ENCODE data around the gene COL23A1.

DNA sequence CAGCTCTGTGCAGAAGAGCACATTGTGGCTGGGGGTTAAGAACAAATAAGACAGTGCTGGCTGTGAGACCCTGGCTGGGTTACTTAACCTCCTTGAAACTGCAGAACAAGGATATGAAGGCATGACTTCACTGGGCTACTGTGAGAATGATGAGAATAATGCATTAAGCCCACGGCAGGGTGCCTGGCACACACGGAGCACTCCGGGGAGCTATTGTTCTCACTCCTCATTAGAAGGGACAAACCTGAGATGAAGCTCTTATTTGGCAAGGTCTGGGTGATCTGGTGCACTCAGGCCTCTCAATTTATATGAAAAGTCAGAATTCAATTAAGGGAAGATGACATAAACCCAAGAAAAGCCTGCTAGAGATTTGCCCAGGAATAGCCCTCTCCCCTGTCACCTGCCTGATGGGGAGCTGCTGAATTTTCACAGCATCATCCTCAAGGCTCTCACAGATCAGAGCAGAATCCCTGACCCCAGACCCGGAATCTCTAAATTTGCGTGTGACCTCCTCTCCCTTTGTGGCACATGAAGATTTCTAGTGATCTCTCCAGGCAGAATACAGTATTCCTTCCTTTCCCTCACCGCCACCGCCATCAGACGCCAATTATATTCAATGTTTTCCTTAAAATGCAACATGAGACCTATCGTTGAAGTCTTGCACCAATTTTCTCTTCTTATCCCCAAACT lies 102.1 kb downstream of the COL23A1 start:
- TF ChIP-seq JUNB (IDR thresholded peaks at IDR 0.05; ENCODE audit: unreplicated experiment) (no peak), EZH2 (IDR thresholded peaks at IDR 0.05; ENCODE audit: low read depth, unreplicated experiment) (no peak), NANOG (IDR thresholded peaks at IDR 0.05; ENCODE audit: borderline replicate concordance) (no peak), CREB1 (CRISPR knock-in tag; IDR thresholded peaks at IDR 0.05; ENCODE audit: low read depth) (no peak), STAT1 (IDR thresholded peaks at IDR 0.05; ENCODE audit: unreplicated experiment) (no peak), POLR2AphosphoS5 (IDR thresholded peaks at IDR 0.05; ENCODE audit: low read depth) (no peak), EZH2phosphoT487 (IDR thresholded peaks at IDR 0.05; ENCODE audit: unreplicated experiment) (no peak)
- TF ChIP-seq, protein P1, sequence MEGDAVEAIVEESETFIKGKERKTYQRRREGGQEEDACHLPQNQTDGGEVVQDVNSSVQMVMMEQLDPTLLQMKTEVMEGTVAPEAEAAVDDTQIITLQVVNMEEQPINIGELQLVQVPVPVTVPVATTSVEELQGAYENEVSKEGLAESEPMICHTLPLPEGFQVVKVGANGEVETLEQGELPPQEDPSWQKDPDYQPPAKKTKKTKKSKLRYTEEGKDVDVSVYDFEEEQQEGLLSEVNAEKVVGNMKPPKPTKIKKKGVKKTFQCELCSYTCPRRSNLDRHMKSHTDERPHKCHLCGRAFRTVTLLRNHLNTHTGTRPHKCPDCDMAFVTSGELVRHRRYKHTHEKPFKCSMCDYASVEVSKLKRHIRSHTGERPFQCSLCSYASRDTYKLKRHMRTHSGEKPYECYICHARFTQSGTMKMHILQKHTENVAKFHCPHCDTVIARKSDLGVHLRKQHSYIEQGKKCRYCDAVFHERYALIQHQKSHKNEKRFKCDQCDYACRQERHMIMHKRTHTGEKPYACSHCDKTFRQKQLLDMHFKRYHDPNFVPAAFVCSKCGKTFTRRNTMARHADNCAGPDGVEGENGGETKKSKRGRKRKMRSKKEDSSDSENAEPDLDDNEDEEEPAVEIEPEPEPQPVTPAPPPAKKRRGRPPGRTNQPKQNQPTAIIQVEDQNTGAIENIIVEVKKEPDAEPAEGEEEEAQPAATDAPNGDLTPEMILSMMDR (conservative IDR thresholded peaks at IDR 0.05; ENCODE audit: low read depth in 2 of 2), result no peak
- TF ChIP-seq, protein P2, sequence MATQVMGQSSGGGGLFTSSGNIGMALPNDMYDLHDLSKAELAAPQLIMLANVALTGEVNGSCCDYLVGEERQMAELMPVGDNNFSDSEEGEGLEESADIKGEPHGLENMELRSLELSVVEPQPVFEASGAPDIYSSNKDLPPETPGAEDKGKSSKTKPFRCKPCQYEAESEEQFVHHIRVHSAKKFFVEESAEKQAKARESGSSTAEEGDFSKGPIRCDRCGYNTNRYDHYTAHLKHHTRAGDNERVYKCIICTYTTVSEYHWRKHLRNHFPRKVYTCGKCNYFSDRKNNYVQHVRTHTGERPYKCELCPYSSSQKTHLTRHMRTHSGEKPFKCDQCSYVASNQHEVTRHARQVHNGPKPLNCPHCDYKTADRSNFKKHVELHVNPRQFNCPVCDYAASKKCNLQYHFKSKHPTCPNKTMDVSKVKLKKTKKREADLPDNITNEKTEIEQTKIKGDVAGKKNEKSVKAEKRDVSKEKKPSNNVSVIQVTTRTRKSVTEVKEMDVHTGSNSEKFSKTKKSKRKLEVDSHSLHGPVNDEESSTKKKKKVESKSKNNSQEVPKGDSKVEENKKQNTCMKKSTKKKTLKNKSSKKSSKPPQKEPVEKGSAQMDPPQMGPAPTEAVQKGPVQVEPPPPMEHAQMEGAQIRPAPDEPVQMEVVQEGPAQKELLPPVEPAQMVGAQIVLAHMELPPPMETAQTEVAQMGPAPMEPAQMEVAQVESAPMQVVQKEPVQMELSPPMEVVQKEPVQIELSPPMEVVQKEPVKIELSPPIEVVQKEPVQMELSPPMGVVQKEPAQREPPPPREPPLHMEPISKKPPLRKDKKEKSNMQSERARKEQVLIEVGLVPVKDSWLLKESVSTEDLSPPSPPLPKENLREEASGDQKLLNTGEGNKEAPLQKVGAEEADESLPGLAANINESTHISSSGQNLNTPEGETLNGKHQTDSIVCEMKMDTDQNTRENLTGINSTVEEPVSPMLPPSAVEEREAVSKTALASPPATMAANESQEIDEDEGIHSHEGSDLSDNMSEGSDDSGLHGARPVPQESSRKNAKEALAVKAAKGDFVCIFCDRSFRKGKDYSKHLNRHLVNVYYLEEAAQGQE (IDR thresholded peaks at IDR 0.05; ENCODE audit: unreplicated experiment), result no peak
- TF ChIP-seq, protein P3, sequence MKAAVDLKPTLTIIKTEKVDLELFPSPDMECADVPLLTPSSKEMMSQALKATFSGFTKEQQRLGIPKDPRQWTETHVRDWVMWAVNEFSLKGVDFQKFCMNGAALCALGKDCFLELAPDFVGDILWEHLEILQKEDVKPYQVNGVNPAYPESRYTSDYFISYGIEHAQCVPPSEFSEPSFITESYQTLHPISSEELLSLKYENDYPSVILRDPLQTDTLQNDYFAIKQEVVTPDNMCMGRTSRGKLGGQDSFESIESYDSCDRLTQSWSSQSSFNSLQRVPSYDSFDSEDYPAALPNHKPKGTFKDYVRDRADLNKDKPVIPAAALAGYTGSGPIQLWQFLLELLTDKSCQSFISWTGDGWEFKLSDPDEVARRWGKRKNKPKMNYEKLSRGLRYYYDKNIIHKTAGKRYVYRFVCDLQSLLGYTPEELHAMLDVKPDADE (IDR thresholded peaks at IDR 0.05), result no peak
- TF ChIP-seq, protein P4, sequence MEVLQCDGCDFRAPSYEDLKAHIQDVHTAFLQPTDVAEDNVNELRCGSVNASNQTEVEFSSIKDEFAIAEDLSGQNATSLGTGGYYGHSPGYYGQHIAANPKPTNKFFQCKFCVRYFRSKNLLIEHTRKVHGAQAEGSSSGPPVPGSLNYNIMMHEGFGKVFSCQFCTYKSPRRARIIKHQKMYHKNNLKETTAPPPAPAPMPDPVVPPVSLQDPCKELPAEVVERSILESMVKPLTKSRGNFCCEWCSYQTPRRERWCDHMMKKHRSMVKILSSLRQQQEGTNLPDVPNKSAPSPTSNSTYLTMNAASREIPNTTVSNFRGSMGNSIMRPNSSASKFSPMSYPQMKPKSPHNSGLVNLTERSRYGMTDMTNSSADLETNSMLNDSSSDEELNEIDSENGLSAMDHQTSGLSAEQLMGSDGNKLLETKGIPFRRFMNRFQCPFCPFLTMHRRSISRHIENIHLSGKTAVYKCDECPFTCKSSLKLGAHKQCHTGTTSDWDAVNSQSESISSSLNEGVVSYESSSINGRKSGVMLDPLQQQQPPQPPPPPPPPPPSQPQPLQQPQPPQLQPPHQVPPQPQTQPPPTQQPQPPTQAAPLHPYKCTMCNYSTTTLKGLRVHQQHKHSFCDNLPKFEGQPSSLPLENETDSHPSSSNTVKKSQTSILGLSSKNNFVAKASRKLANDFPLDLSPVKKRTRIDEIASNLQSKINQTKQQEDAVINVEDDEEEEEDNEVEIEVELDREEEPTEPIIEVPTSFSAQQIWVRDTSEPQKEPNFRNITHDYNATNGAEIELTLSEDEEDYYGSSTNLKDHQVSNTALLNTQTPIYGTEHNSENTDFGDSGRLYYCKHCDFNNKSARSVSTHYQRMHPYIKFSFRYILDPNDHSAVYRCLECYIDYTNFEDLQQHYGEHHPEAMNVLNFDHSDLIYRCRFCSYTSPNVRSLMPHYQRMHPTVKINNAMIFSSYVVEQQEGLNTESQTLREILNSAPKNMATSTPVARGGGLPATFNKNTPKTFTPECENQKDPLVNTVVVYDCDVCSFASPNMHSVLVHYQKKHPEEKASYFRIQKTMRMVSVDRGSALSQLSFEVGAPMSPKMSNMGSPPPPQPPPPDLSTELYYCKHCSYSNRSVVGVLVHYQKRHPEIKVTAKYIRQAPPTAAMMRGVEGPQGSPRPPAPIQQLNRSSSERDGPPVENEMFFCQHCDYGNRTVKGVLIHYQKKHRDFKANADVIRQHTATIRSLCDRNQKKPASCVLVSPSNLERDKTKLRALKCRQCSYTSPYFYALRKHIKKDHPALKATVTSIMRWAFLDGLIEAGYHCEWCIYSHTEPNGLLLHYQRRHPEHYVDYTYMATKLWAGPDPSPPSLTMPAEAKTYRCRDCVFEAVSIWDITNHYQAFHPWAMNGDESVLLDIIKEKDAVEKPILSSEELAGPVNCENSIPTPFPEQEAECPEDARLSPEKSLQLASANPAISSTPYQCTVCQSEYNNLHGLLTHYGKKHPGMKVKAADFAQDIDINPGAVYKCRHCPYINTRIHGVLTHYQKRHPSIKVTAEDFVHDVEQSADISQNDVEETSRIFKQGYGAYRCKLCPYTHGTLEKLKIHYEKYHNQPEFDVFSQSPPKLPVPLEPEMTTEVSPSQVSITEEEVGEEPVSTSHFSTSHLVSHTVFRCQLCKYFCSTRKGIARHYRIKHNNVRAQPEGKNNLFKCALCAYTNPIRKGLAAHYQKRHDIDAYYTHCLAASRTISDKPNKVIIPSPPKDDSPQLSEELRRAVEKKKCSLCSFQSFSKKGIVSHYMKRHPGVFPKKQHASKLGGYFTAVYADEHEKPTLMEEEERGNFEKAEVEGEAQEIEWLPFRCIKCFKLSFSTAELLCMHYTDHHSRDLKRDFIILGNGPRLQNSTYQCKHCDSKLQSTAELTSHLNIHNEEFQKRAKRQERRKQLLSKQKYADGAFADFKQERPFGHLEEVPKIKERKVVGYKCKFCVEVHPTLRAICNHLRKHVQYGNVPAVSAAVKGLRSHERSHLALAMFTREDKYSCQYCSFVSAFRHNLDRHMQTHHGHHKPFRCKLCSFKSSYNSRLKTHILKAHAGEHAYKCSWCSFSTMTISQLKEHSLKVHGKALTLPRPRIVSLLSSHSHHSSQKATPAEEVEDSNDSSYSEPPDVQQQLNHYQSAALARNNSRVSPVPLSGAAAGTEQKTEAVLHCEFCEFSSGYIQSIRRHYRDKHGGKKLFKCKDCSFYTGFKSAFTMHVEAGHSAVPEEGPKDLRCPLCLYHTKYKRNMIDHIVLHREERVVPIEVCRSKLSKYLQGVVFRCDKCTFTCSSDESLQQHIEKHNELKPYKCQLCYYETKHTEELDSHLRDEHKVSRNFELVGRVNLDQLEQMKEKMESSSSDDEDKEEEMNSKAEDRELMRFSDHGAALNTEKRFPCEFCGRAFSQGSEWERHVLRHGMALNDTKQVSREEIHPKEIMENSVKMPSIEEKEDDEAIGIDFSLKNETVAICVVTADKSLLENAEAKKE (CRISPR knock-in tag; IDR thresholded peaks at IDR 0.05), result no peak

Data from GM23338 (cell line).